ENCODE results near the gene NUP214. TPM values are rescaled to one million over a fixed set of nuclear protein-coding genes. Genes with fewer than 3 reads are reported as not detected.
"Not testable (repeated sequence)": the region's sequence is repeated elsewhere in the genome, so short reads cannot be mapped to it uniquely, and the experiment has no call there.

The NUP214 gene
- total RNA-seq, 2 donors from 2014 or later, result 44.1 to 55.1 TPM

- DNase-seq, result peak in 1 of 2 donors; percentile 17
- intact Hi-C loops (cut with DNase I, micrococcal nuclease), result no loop called here
- ATAC-seq, result no peak
Observed at GRCh38 chr9:131112374-131113154, 12.8 kb upstream of the NUP214 start.

- no peak for ATAC-seq
- intact Hi-C loops (cut with DNase I, micrococcal nuclease), result no loop called here
Observed at GRCh38 chr9:131113655-131114054, 11.7 kb upstream of the NUP214 start.

GRCh38 chr9:131114084-131114535 lies 11.3 kb upstream of the NUP214 start:
- intact Hi-C loops (cut with DNase I, micrococcal nuclease), result no loop called here
- ATAC-seq, result no peak
- DNase-seq, result peak in 1 of 2 donors; percentile 13

More at GRCh38 chr9:131113655-131114054, 11.7 kb upstream of the NUP214 start:
- DNase-seq, result peak in 1 of 2 donors; percentile 7

- DNase-seq; ATAC-seq; intact Hi-C loops (cut with DNase I, micrococcal nuclease): not testable (repeated sequence)
Observed at GRCh38 chr9:131115360-131115742, 10.0 kb upstream of the NUP214 start.

- DNase-seq (no peak), ATAC-seq (no peak)
- intact Hi-C loops (cut with DNase I, micrococcal nuclease), result no loop called here
Observed at GRCh38 chr9:131116281-131117120, 8.9 kb upstream of the NUP214 start.

GRCh38 chr9:131117121-131117761 lies 8.1 kb upstream of the NUP214 start:
- DNase-seq (no peak), ATAC-seq (no peak)
- intact Hi-C loops (cut with DNase I, micrococcal nuclease), result no loop called here

- intact Hi-C loops (cut with DNase I, micrococcal nuclease), result no loop called here
- no peak for ATAC-seq
- no peak for DNase-seq
Observed at GRCh38 chr9:131117762-131118145, 7.6 kb upstream of the NUP214 start.

GRCh38 chr9:131119600-131119999 lies 5.8 kb upstream of the NUP214 start:
- DNase-seq, result no peak
- intact Hi-C loops (cut with DNase I, micrococcal nuclease), result no loop called here
- ATAC-seq, result no peak

- DNase-seq (no peak), ATAC-seq (no peak)
- intact Hi-C loops (cut with DNase I, micrococcal nuclease), result no loop called here
Observed at GRCh38 chr9:131120620-131121228, 4.7 kb upstream of the NUP214 start.

GRCh38 chr9:131121346-131121745 lies 4.0 kb upstream of the NUP214 start:
- intact Hi-C loops (cut with DNase I, micrococcal nuclease), result no loop called here
- DNase-seq, result no peak
- ATAC-seq, result no peak

GRCh38 chr9:131122158-131122557 lies 3.2 kb upstream of the NUP214 start:
- no peak for ATAC-seq
- intact Hi-C loops (cut with DNase I, micrococcal nuclease), result no loop called here
- no peak for DNase-seq

GRCh38 chr9:131125038-131125287 lies 423 bp upstream of the NUP214 start:
- peak; percentile 4 for ATAC-seq
- intact Hi-C loops (cut with DNase I, micrococcal nuclease), result no loop called here
- DNase-seq, result no peak

- ATAC-seq, result no peak
Observed at GRCh38 chr9:131126059-131126426, 657 bp downstream of the NUP214 start.

GRCh38 chr9:131129183-131129582 lies 3.8 kb downstream of the NUP214 start:
- DNase-seq, result no peak
- no peak for ATAC-seq

More at GRCh38 chr9:131126059-131126426, 657 bp downstream of the NUP214 start:
- intact Hi-C loops (cut with DNase I, micrococcal nuclease), result no loop called here
- DNase-seq, result no peak

GRCh38 chr9:131138676-131139075 lies 13.3 kb downstream of the NUP214 start:
- no peak for DNase-seq
- intact Hi-C loops (cut with DNase I, micrococcal nuclease), result no loop called here
- ATAC-seq, result no peak

More at GRCh38 chr9:131129183-131129582, 3.8 kb downstream of the NUP214 start:
- intact Hi-C loops (cut with DNase I, micrococcal nuclease), result no loop called here

- DNase-seq (no peak), ATAC-seq (no peak)
- intact Hi-C loops (cut with DNase I, micrococcal nuclease), result no loop called here
Observed at GRCh38 chr9:131140112-131140511, 14.7 kb downstream of the NUP214 start.

- ATAC-seq (no peak), DNase-seq (no peak)
- intact Hi-C loops (cut with DNase I, micrococcal nuclease), result no loop called here
Observed at GRCh38 chr9:131140550-131140949, 15.2 kb downstream of the NUP214 start.

GRCh38 chr9:131142160-131142559 lies 16.8 kb downstream of the NUP214 start:
- intact Hi-C loops (cut with DNase I, micrococcal nuclease), result no loop called here
- DNase-seq, result no peak
- no peak for ATAC-seq

GRCh38 chr9:131144201-131144600 lies 18.8 kb downstream of the NUP214 start:
- ATAC-seq, result no peak
- intact Hi-C loops (cut with DNase I, micrococcal nuclease), result no loop called here
- DNase-seq, result no peak
